HG03039 (cell line): Measurements from ENCODE around the gene RNPC3.
"Not testable (repeated sequence)": the region's sequence is repeated elsewhere in the genome, so short reads cannot be mapped to it uniquely, and the experiment has no call there.

Experiments used
- ATAC-seq: cut with Tn5 transposase; IDR thresholded peaks from one replicate; pipeline ENCODE4 v1.9.1; 2021; ENCODE audit warnings: mild to moderate bottlenecking, moderate library complexity; ENCODE audit not compliant: unreplicated experiment

Gene RNPC3

GRCh38 chr1:103547840-103548239 lies 22.3 kb downstream of the RNPC3 start:
- no peak for ATAC-seq

DNA sequence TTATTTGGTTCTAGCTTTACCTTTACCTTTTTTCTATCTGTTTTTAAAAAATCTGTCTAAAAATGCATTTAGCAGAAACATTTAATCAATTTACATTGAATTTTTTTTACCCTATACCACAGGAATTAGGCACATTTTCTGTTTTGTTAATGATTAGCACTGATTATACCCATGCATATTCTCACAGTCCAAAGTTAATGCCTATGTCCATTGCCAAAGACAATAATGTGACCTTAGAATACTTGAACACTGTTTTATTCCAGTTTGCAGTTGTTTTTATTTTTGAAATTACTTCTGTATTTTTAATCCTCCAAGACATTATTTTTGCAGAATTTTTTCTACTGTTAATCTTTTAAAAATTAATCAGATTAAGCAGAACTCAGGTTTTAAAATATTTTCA lies 34.9 kb downstream of the RNPC3 start:
- ATAC-seq = no peak

DNA sequence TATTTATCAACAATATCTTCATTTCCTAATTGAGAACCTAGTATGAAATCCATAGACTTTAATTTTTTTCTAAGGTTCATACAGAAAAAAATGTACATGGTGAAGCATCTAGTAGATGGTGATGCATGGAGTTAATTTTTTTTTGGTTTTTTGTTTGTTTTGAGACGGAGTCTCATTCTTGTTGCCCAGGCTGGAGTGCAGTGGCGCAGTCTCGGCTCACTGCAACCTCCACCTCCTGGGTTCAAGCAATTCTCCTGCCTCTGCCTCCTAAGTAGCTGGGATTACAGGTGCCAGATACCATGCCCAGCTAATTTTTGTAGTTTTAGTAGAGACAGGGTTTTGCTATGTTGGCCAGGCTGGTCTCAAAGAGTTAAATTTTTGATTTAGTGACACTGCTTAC lies 35.6 kb downstream of the RNPC3 start:
- not testable (repeated sequence) for ATAC-seq

- peak; percentile 70 for ATAC-seq
Measured at GRCh38 chr1:103561643-103562395, 36.3 kb downstream of the RNPC3 start.

- no peak for ATAC-seq
Measured at GRCh38 chr1:103563056-103563455, 37.6 kb downstream of the RNPC3 start.

DNA sequence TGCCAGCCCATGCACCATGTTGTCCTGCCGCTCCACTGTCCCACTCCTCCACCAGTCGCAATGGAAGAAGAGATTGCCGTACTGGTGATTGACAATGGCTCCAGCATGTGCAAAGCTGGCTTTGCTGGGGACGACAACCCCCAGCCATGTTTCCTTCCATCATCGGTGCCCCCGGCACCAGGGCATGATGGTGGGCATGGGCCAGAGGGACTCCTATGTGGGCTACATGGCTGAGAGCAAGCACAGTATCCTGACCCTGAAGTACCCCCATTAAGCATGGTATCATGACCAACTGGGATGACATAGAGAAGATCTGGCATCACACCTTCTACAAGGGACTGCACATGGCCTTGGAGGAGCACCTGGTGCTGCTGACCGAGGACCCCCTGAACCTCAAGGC lies 44.0 kb downstream of the RNPC3 start:
- no peak for ATAC-seq

- not testable (repeated sequence) for ATAC-seq
Measured at GRCh38 chr1:103571289-103571688, 45.8 kb downstream of the RNPC3 start, which contains the start of gene AMY2B. TSS of gene AMY2B (plus strand) at chr1:103571589. CDS start at chr1:103571603, 14 bp downstream.

- ATAC-seq = no peak
Measured at GRCh38 chr1:103576065-103576464, 50.6 kb downstream of the RNPC3 start.

DNA sequence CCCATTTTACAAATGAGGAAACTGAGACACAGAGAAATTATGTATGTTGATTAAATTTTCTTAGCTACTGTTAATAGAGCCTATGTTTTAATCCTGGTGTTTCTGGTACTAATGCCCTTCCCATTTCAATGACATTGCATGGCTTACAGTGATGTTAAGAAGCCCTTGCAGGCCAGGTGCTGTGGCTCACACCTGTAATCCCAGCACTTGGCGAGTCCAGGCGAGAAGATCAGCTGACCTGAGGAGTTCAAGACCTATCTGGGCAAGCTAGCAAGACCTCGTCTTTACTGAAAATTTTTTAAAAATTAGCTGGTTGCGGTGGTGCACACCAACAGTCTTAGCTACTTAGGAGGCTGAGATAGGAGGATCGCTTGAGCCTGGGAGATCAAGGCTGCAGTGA lies 51.3 kb downstream of the RNPC3 start:
- ATAC-seq = not testable (repeated sequence)

- ATAC-seq = no peak
Measured at GRCh38 chr1:103582464-103582863, 57.0 kb downstream of the RNPC3 start.

- no peak for ATAC-seq
Measured at GRCh38 chr1:103583887-103584286, 58.4 kb downstream of the RNPC3 start.

DNA sequence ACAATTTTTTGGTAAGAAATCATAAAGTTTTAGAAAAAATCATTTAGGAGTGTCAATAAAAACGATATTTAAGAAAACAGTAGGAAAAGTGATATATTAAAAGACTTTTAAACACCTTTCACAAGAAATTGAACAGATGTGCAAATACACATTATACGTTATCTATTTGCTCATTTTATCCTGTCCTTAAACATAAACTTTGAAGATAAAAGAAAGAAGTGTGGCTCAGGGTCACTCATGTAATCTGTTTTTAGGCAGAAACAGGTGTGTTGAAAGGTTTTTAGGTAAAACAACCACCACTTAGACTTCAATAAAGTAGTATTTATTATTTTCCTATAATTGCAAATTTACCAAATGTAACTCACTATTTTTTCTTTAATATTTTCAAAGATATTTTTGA lies 59.0 kb downstream of the RNPC3 start:
- ATAC-seq = no peak

- ATAC-seq = not testable (repeated sequence)
Measured at GRCh38 chr1:103602740-103603139, 77.2 kb downstream of the RNPC3 start.
